ENCODE data around the gene MAPK10.

Gene MAPK10

GRCh38 chr4:86141161-86141560 lies 218.7 kb downstream of the MAPK10 start:
- no peak for TF ChIP-seq CTCF (IDR thresholded peaks at IDR 0.05; ENCODE audit: low read depth, low read length, poor library complexity, severe bottlenecking)
- no peak for TF ChIP-seq EZH2phosphoT487 (IDR thresholded peaks at IDR 0.05; ENCODE audit: borderline replicate concordance, low read length)
- Histone ChIP-seq H3K9me2 (replicated peaks; ENCODE audit: control insufficient read depth, low read length) (no peaks in the 10 kb centered on the region), H3K4me2 (ENCODE audit: low read length) (no peak overlapping the region), H3K27ac (ENCODE audit: low read depth, low read length) (no peak overlapping the region), H3K4me1 (ENCODE audit: control insufficient read depth, low read length) (no peaks in the 10 kb centered on the region), H3F3A (ENCODE audit: control insufficient read depth, insufficient read depth) (no peaks in the 10 kb centered on the region), H3K9me3 (ENCODE audit: control insufficient read depth, insufficient read depth, low read length) (no peaks in the 10 kb centered on the region), H4K20me1 (ENCODE audit: control insufficient read depth, insufficient read depth, low read depth, low read length) (no peaks in the 10 kb centered on the region), H3K36me3 (ENCODE audit: control insufficient read depth, low read length) (no peaks in the 10 kb centered on the region), H3K27me3 (ENCODE audit: control insufficient read depth, low read length) (no peaks in the 10 kb centered on the region), H3K79me2 (ENCODE audit: control insufficient read depth, low read length) (no peaks in the 10 kb centered on the region), H3K4me3 (ENCODE audit: low read length) (no peak overlapping the region)

GRCh38 chr4:86132468-86132867 lies 227.4 kb downstream of the MAPK10 start:
- H3K9me3 ChIP-seq (ENCODE audit: control insufficient read depth, insufficient read depth, low read length), result no peaks in the 10 kb centered on the region
- H4K20me1 ChIP-seq (ENCODE audit: control insufficient read depth, insufficient read depth, low read depth, low read length), result no peaks in the 10 kb centered on the region
- no peaks in the 10 kb centered on the region for H3K27me3 ChIP-seq (ENCODE audit: control insufficient read depth, low read length)
- no peak overlapping the region for H3K27ac ChIP-seq (ENCODE audit: low read depth, low read length)
- TF ChIP-seq CTCF (IDR thresholded peaks at IDR 0.05; ENCODE audit: low read depth, low read length, poor library complexity, severe bottlenecking) (no peak), EZH2phosphoT487 (IDR thresholded peaks at IDR 0.05; ENCODE audit: borderline replicate concordance, low read length) (no peak)
- H3K4me1 ChIP-seq (ENCODE audit: control insufficient read depth, low read length), result peaks cover 5% of the 10 kb centered on the region; the same call in 1 of the 2 replicates
- H3K79me2 ChIP-seq (ENCODE audit: control insufficient read depth, low read length), result no peaks in the 10 kb centered on the region
- no peaks in the 10 kb centered on the region for H3F3A ChIP-seq (ENCODE audit: control insufficient read depth, insufficient read depth)
- no peaks in the 10 kb centered on the region for H3K9me2 ChIP-seq (replicated peaks; ENCODE audit: control insufficient read depth, low read length)
- no peaks in the 10 kb centered on the region; the same call in 1 of the 2 replicates for H3K36me3 ChIP-seq (ENCODE audit: control insufficient read depth, low read length)
- no peak overlapping the region for H3K4me2 ChIP-seq (ENCODE audit: low read length)
- H3K4me3 ChIP-seq (ENCODE audit: low read length), result no peak overlapping the region

- TF ChIP-seq CTCF (IDR thresholded peaks at IDR 0.05; ENCODE audit: low read depth, low read length, poor library complexity, severe bottlenecking) (no peak), EZH2phosphoT487 (IDR thresholded peaks at IDR 0.05; ENCODE audit: borderline replicate concordance, low read length) (no peak)
- no peaks in the 10 kb centered on the region for H3K27me3 ChIP-seq (ENCODE audit: control insufficient read depth, low read length)
- no peak overlapping the region for H3K27ac ChIP-seq (ENCODE audit: low read depth, low read length)
- no peaks in the 10 kb centered on the region for H3F3A ChIP-seq (ENCODE audit: control insufficient read depth, insufficient read depth)
- H4K20me1 ChIP-seq (ENCODE audit: control insufficient read depth, insufficient read depth, low read depth, low read length), result no peaks in the 10 kb centered on the region
- no peaks in the 10 kb centered on the region; the same call in 1 of the 2 replicates for H3K36me3 ChIP-seq (ENCODE audit: control insufficient read depth, low read length)
- no peaks in the 10 kb centered on the region for H3K79me2 ChIP-seq (ENCODE audit: control insufficient read depth, low read length)
- H3K9me3 ChIP-seq (ENCODE audit: control insufficient read depth, insufficient read depth, low read length), result no peaks in the 10 kb centered on the region
- no peaks in the 10 kb centered on the region for H3K9me2 ChIP-seq (replicated peaks; ENCODE audit: control insufficient read depth, low read length)
- H3K4me2 ChIP-seq (ENCODE audit: low read length), result no peak overlapping the region
- no peak overlapping the region for H3K4me3 ChIP-seq (ENCODE audit: low read length)
- H3K4me1 ChIP-seq (ENCODE audit: control insufficient read depth, low read length), result peaks cover 5% of the 10 kb centered on the region; the same call in 1 of the 2 replicates
These were observed 228.4 kb downstream of the MAPK10 start for GRCh38 chr4:86131456-86131855.
